GM12864 (cell line): ENCODE data around the gene THAP11.

ENCODE experiments used
- DNase-seq: peaks from one replicate; pipeline ENCODE4 v3.0.0-alpha.2; 2011; ENCODE audit warnings: low read depth
- H3K4me3 ChIP-seq: 2 replicates; pipeline ENCODE4 v1.5.1; 2011; ENCODE audit warnings: mild to moderate bottlenecking, low read depth, low read length, control low read depth
- CTCF ChIP-seq: IDR thresholded peaks from 2 replicates; pipeline ENCODE4 v1.5.1; 2011; ENCODE audit warnings: low read depth, mild to moderate bottlenecking, moderate library complexity, low read length, control low read depth, inconsistent platforms; ENCODE audit errors: missing control alignments

Gene THAP11

GRCh38 chr16:67804853-67805542, 37.1 kb upstream of the THAP11 start:
- H3K4me3 ChIP-seq = peak overlapping the region; percentile 92
- no peak for TF ChIP-seq CTCF
- no peak for DNase-seq

- DNase-seq = no peak
- TF ChIP-seq CTCF = no peak
Measured at GRCh38 chr16:67805718-67806427, 36.2 kb upstream of the THAP11 start.

GRCh38 chr16:67806428-67807147, 35.5 kb upstream of the THAP11 start, which contains the start of the genes RANBP10 and TSNAXIP1:
Gene RANBP10, minus strand, starts transcription at chr16:67806560. Its CDS starts 24 bp downstream, at chr16:67806536.
Gene TSNAXIP1, plus strand, starts transcription at chr16:67806889. Its CDS starts 261 bp downstream, at chr16:67807150.
- H3K4me3 ChIP-seq = peak within 1 kb of the TSS; percentile 92
- no peak for TF ChIP-seq CTCF
- DNase-seq = peak; percentile 98

More at GRCh38 chr16:67805718-67806427, 36.2 kb upstream of the THAP11 start:
- peak overlapping the region; percentile 92 for H3K4me3 ChIP-seq

- H3K4me3 ChIP-seq = peak overlapping the region; percentile 92
- DNase-seq = no peak
- no peak for TF ChIP-seq CTCF
Measured at GRCh38 chr16:67807148-67807682, 34.9 kb upstream of the THAP11 start.

- TF ChIP-seq CTCF = no peak
- no peak overlapping the region for H3K4me3 ChIP-seq
- DNase-seq = no peak
Measured at GRCh38 chr16:67811899-67812298, 30.2 kb upstream of the THAP11 start.

- no peak for DNase-seq
- TF ChIP-seq CTCF = no peak
- H3K4me3 ChIP-seq = no peak overlapping the region
Measured at GRCh38 chr16:67814567-67814966, 27.6 kb upstream of the THAP11 start.
